Tibial nerve (tissue), 3 donors: ENCODE measurements around the gene SUOX.

Source experiments
- CTCF ChIP-seq, 5 experiments: fragments of 200-600 bp in 3 of 5; fragments of 450-650 bp in 2 of 5; sonication (generic) in 3 of 5; IDR thresholded peaks; one replicate each; pipeline ENCODE4 v1.5.1; 2016 to 2019; ENCODE audit warnings: antibody characterized with exemption in 5 of 5, mild to moderate bottlenecking in 3 of 5, moderate library complexity in 2 of 5
- POLR2A ChIP-seq, 2 donors: fragments of 450-650 bp; IDR thresholded peaks; one replicate each; pipeline ENCODE4 v1.6.1; 2017; ENCODE audit warnings: antibody characterized with exemption in 2 of 2, mild to moderate bottlenecking in 2 of 2, moderate library complexity in 2 of 2

DNA sequence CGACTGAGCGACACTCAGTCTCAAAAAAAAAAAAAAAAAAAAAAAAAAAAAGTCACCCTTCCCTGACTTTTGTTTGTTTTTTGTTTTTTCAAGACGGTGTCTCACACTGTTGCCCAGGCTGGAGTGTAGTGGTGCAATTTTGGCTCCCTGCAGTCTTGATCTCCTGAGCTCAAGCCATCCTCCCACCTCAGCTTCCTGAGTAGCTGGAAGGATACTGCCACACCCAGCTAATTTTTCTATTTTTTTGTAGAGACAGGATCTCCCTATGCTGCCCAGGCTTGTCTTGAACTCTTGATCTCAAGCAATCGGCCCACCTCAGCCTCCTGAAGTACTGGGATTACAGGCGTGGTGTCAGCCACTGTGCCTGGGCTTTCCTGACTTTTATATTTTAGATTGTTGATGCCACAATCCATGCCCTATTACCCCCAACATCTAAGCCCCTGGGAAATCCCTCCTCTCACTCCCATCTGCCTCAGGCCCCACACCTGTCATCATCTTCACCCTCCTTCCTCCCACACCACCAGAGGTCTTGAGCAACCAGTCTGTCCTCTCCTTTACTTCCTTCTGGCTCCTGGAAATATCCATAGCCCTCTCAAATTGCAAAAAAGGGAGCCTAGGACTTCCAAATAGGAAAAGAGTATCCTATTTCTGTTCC is 31.6 kb downstream of the SUOX start:
- TF ChIP-seq CTCF (IDR thresholded peaks at IDR 0.05) = no peak
- no peak for TF ChIP-seq POLR2A (IDR thresholded peaks at IDR 0.05)
